ENCODE measurements around the gene DCDC1.

DCDC1 gene

DNA sequence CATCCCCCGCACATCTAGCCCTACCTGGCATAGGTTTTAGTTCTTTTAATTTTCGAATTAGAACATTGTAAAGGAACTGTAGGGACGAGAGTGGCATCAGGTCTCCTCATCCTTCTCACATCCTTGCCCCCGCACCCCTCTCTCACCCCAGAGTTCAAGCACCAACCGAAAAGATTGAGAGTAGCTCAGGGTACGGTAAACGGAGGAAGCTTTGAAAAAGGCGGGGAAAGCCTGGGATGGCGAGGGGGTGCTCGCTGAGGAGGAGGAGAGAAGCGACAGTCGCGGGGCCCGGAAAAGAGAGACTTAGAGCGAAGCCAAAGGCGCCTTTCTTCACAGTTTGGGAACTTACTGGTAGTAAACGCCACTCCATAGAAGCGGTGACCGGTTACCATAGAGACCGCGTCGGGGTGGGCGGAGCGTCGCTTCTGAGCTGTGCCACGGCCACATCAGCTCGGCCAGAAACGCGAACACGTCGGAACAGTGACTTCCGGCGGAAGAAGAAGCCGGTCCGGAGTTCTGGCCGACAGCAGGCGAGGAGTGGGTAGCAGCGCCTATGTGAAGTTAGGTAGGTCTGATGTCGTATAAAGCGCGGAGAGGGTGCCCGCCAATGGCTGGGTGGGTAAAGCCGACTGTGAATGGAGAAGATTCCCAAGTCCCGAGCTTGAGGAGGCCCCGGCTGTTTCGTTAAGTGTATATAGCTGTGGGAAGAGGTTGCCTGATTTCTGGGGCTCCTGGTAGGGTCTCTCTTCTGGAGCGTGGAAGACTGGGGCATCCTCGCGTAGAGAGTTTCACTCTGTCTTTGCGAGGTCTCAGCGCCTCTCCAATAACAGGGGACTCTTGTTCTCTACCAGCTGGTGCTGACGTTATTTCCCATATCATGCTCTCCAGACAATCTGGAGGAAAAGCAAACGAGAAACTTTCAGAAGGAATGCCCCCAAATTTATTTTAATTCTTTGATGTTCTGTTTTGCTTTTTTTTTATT, at the start of gene DCDC1, which contains the start of gene DNAJC24:
Gene DCDC1 (minus strand): TSS at position 392 of the 982 bp plus-strand sequence. CDS start 41,459 bp downstream, outside the sequence.
Gene DNAJC24 (plus strand): TSS at position 513 of the 982 bp plus-strand sequence. CDS start 889 bp downstream, outside the sequence.
- peak; percentile 82 to 92 (median 91) for DNase-seq (ENCODE audit: low read depth in 3 of 3)

- no peak for DNase-seq (ENCODE audit: low read depth in 3 of 3)
These were observed 49.6 kb upstream of the DCDC1 start for GRCh38 chr11:31419138-31419537.

DNA sequence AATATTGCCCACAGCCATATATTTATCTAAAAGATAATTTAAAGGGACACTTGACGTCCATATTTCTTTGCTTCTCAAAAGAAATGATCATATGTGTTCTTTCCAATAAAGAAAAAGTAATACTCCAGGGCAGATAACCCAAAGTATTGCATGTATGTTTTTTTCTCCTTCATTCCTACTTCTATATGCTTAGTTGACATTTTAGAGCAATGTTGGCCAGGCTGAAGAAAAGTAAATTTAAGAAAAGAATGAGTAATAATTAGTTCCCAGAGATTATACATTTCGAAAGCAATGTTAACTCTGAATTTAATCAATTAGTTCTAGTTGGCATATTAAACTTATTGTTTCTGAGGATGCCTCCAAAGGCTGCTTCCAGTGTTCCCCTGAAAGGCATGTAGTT, 48.3 kb upstream of the DCDC1 start:
- DNase-seq (ENCODE audit: low read depth in 3 of 3), result no peak

- DNase-seq (ENCODE audit: low read depth in 3 of 3), result no peak
These were observed 47.8 kb upstream of the DCDC1 start for GRCh38 chr11:31417357-31417756.

DNA sequence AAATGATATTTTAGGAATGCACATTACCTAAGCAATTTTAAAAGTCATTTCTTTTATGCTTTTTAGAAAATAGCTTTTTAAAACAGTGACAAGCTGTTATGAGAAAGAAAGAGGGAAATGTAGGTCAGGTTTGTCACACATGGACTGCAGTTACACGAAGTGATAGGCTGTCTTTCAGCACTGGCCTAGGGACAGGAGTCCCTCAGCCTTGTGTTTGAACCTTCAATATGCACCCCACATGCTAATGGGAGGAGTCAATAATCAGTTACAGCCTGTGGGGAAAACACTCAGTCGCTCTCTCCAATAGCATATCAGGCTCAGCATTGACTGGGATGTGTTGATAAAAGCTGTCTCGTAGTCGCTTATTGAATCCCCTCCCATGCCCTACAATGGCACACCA, 45.9 kb upstream of the DCDC1 start:
- no peak for DNase-seq (ENCODE audit: low read depth in 3 of 3)

- no peak for DNase-seq (ENCODE audit: low read depth in 3 of 3)
These were observed 44.8 kb upstream of the DCDC1 start for GRCh38 chr11:31414338-31414737.

- no peak for DNase-seq (ENCODE audit: low read depth in 3 of 3)
These were observed 43.4 kb upstream of the DCDC1 start for GRCh38 chr11:31412946-31413345.

DNA sequence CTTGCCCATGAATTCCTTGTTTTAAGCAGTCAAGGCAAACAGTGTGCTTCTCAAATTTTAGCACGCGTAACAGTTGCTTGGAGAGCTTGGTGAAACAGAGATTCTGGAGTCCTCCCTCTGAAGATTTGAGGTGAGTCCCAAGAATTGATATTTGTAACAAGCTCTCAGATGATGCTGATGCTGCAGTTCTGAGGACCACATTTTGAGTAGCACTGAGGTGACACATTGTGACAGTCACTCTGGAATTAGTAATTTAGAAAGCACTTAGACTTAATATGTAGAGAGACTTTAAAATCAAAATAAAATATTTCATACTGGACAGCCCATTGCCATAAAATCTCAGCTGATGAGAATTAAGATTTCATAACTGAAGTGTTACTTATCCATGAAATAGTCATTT, 38.7 kb upstream of the DCDC1 start:
- no peak for DNase-seq (ENCODE audit: low read depth in 3 of 3)

GRCh38 chr11:31404614-31405013, 35.1 kb upstream of the DCDC1 start:
- DNase-seq (ENCODE audit: low read depth in 3 of 3), result no peak

- no peak for DNase-seq (ENCODE audit: low read depth in 3 of 3)
These were observed 27.8 kb upstream of the DCDC1 start for GRCh38 chr11:31397239-31397834.

DNA sequence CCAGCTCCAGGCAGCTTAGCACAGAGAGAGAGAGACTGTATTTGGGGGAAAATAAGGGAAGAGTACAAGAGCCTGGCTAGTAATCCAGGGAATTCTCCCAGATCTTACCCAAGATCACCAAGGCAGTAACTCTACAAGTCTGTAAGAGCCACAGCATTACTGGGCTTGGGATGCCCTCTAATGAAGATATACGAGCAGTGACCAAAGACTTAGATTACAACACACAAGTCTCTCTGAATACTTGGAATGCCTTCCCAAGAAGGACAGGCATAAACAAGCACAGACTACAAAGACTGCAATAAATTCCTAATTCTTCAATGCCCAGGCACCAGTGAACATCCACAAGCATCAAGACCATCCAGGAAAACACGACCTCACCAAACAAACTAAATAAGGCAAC, 17.8 kb upstream of the DCDC1 start:
- no peak for DNase-seq (ENCODE audit: low read depth in 3 of 3)

DNA sequence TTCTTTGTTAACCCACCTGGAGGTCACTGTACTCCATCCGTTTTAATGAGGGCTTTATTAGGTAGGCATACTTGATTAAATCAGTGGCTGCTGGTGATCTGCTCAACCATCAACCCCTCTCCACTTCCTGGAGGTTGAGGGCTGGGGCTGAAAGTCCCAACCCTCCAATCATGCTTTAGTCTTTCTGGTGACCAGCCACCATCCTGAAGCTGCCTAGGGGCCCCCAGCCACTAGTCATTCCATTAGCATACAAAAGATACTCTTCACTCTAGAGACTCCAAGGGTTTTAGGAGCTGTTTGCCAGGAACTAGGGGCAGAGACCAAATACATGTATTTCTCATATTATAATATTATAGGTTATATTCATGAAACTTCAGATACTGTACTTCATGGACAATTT, 13.6 kb upstream of the DCDC1 start:
- DNase-seq (ENCODE audit: low read depth in 3 of 3), result no peak

GRCh38 chr11:31375879-31376278, 6.3 kb upstream of the DCDC1 start:
- DNase-seq (ENCODE audit: low read depth in 3 of 3), result peak in 1 of 3 experiments; percentile 9

- DNase-seq (ENCODE audit: low read depth in 3 of 3), result no peak
These were observed 2.7 kb downstream of the DCDC1 start for GRCh38 chr11:31366795-31367194.

GRCh38 chr11:31361743-31362142, 7.8 kb downstream of the DCDC1 start:
- no peak for DNase-seq (ENCODE audit: low read depth in 3 of 3)

- DNase-seq (ENCODE audit: low read depth in 3 of 3), result no peak
These were observed 13.7 kb downstream of the DCDC1 start for GRCh38 chr11:31355817-31356216.

DNA sequence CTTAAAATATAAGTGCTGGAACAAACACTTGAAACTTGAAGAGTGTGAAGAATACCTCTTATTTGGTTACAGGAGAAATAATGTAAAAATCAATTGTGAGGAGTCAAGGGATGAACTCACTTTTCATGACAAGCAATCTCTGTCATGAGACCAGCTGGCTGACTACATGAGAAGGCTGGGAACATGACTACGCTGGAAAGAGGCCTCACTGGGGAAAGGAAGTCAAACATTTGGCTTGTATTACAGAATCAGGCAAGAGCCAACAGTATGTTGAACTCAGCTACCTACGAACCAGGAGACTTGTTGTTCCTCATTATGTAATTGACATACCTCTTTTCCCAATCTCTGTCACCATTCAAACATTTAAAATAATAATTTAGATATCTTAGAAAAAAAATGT, 14.4 kb downstream of the DCDC1 start:
- DNase-seq (ENCODE audit: low read depth in 3 of 3), result no peak

- DNase-seq (ENCODE audit: low read depth in 3 of 3), result no peak
These were observed 18.4 kb downstream of the DCDC1 start for GRCh38 chr11:31351168-31351567.

GRCh38 chr11:31340903-31341572, 28.5 kb downstream of the DCDC1 start:
- no peak for DNase-seq (ENCODE audit: low read depth in 3 of 3)

DNA sequence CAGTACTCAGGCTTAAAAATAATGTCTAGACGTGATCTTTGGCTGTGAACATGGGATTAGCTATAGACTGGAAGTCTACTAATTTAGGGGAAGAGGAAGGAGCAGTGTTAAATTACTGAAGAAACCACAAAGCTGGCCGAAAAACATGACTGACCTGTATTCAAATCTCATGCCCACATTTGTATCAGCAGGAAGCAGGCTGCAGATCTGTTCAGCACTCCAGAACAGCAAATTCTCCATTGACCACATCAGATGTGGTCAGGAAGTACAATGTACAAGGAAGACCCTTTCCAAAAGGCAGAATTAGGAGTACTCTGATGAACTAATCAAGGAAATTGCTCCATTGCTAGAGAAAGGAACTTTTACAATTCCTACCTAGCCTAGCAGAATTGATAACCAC, 31.7 kb downstream of the DCDC1 start:
- no peak for DNase-seq (ENCODE audit: low read depth in 3 of 3)

- DNase-seq (ENCODE audit: low read depth in 3 of 3), result no peak
These were observed 40.8 kb downstream of the DCDC1 start for GRCh38 chr11:31328697-31329096.

DNA sequence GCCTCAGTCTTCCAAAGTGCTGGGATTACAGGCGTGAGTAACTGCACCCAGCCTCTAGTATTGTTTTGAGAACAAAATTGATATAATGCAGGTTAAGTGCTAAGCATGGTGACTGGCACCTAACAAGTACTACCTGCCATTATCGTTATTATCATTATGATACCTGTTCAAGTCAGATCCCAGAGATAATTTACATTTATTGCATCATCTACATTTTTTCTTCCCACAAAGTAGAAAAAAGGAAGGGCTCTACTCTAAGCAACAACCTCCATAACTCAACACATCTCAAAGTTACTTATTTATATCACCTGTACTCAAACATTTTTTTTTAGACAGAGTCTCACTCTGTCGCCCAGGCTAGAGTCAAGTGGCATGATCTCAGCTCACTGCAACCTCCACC, 42.1 kb downstream of the DCDC1 start:
- DNase-seq (ENCODE audit: low read depth in 3 of 3), result no peak

All from stimulated activated CD4-positive, alpha-beta T cell treated with anti-CD3 and anti-CD28 coated beads, TNF-alpha, amount 100 ng/mL, for 24 hours (primary cell).